Measurements from ENCODE around the gene NECTIN3.

NECTIN3 gene

GRCh38 chr3:111084911-111085310, 13.3 kb downstream of the NECTIN3 start:
- DNase-seq (ENCODE audit: low read depth): no peak

- DNase-seq (ENCODE audit: low read depth): no peak
Observed at GRCh38 chr3:111087924-111088469, 16.4 kb downstream of the NECTIN3 start.

GRCh38 chr3:111096487-111097209, 25.0 kb downstream of the NECTIN3 start:
- DNase-seq (ENCODE audit: low read depth): no peak

- no peak for DNase-seq (ENCODE audit: low read depth)
Observed at GRCh38 chr3:111103807-111104206, 32.2 kb downstream of the NECTIN3 start.

- no peak for DNase-seq (ENCODE audit: low read depth)
Observed at GRCh38 chr3:111106993-111107661, 35.5 kb downstream of the NECTIN3 start.

GRCh38 chr3:111107662-111108035, 36.0 kb downstream of the NECTIN3 start:
- DNase-seq (ENCODE audit: low read depth): no peak

GRCh38 chr3:111112913-111113312, 41.3 kb downstream of the NECTIN3 start:
- no peak for DNase-seq (ENCODE audit: low read depth)

GRCh38 chr3:111128884-111129283, 57.3 kb downstream of the NECTIN3 start:
- DNase-seq (ENCODE audit: low read depth): no peak

GRCh38 chr3:111130827-111131226, 59.2 kb downstream of the NECTIN3 start:
- no peak for DNase-seq (ENCODE audit: low read depth)

GRCh38 chr3:111134302-111134701, 62.7 kb downstream of the NECTIN3 start:
- no peak for DNase-seq (ENCODE audit: low read depth)

- no peak for DNase-seq (ENCODE audit: low read depth)
Observed at GRCh38 chr3:111151438-111151837, 79.8 kb downstream of the NECTIN3 start.

GRCh38 chr3:111152496-111152895, 80.9 kb downstream of the NECTIN3 start:
- no peak for DNase-seq (ENCODE audit: low read depth)

- DNase-seq (ENCODE audit: low read depth): no peak
Observed at GRCh38 chr3:111156517-111156916, 84.9 kb downstream of the NECTIN3 start.

- no peak for DNase-seq (ENCODE audit: low read depth)
Observed at GRCh38 chr3:111159391-111159790, 87.8 kb downstream of the NECTIN3 start.

- DNase-seq (ENCODE audit: low read depth): no peak
Observed at GRCh38 chr3:111164621-111165020, 93.0 kb downstream of the NECTIN3 start.

- no peak for DNase-seq (ENCODE audit: low read depth)
Observed at GRCh38 chr3:111165411-111165810, 93.8 kb downstream of the NECTIN3 start.

- DNase-seq (ENCODE audit: low read depth): no peak
Observed at GRCh38 chr3:111173328-111173900, 101.8 kb downstream of the NECTIN3 start.

GRCh38 chr3:111173906-111174305, 102.3 kb downstream of the NECTIN3 start:
- no peak for DNase-seq (ENCODE audit: low read depth)

- DNase-seq (ENCODE audit: low read depth): no peak
Observed at GRCh38 chr3:111190518-111190917, 118.9 kb downstream of the NECTIN3 start.

- no peak for DNase-seq (ENCODE audit: low read depth)
Observed at GRCh38 chr3:111193472-111193871, 121.9 kb downstream of the NECTIN3 start.

GRCh38 chr3:111194048-111194447, 122.4 kb downstream of the NECTIN3 start:
- DNase-seq (ENCODE audit: low read depth): no peak

- no peak for DNase-seq (ENCODE audit: low read depth)
Observed at GRCh38 chr3:111197485-111197884, 125.9 kb downstream of the NECTIN3 start.

- DNase-seq (ENCODE audit: low read depth): no peak
Observed at GRCh38 chr3:111200027-111200426, 128.4 kb downstream of the NECTIN3 start.
